Spinal cord (tissue), 10 donors: ENCODE data around the gene GALR2. TPM values are rescaled to one million over a fixed set of nuclear protein-coding genes. Genes with fewer than 3 reads are reported as not detected.

ENCODE experiments used
- DNase-seq, 6 donors: peaks; one replicate each; pipeline versions ENCODE4 v3.0.0 to v3.0.0-alpha.2; 2013 to 2015; ENCODE audit warnings: low spot score in 6 of 6, low read depth in 4 of 6
- H3K27ac ChIP-seq: one replicate; pipeline ENCODE4 v1.5.1; 2013; ENCODE audit warnings: low read depth, low read length, control low read depth
- H3K27me3 ChIP-seq: one replicate; pipeline ENCODE4 v1.6.1; 2013; ENCODE audit warnings: low read length; ENCODE audit not compliant: control insufficient read depth, insufficient read depth
- H3K36me3 ChIP-seq: one replicate; pipeline ENCODE4 v1.6.1; 2013; ENCODE audit warnings: low read length; ENCODE audit not compliant: control insufficient read depth, insufficient read depth
- H3K4me1 ChIP-seq: one replicate; pipeline ENCODE4 v1.6.1; 2013; ENCODE audit warnings: low read length; ENCODE audit not compliant: control insufficient read depth, insufficient read depth
- H3K4me3 ChIP-seq: one replicate; pipeline ENCODE4 v1.5.1; 2013; ENCODE audit warnings: low read depth, low read length, control low read depth
- H3K9me3 ChIP-seq: one replicate; pipeline ENCODE4 v1.6.1; 2013; ENCODE audit warnings: low read length; ENCODE audit not compliant: control insufficient read depth, insufficient read depth
- WGBS: methylation state at CpG from one replicate; pipeline ENCODE4 v1.1.5; 2013; ENCODE audit warnings: missing lambda C conversion rate; ENCODE audit not compliant: insufficient coverage; 5-methylcytosine and 5-hydroxymethylcytosine counted together
- long read RNA-seq, 4 donors: transcript quantifications; one replicate each; lab custom pipeline, GENCODE V29; 2026
- polyA plus RNA-seq, 2 donors: library from polyadenylated mRNA; unstranded; fragments of 120-200 nt; gene quantifications; one replicate each; pipeline ENCODE4 v1.2.1, GENCODE V29; 2013; ENCODE audit not compliant: insufficient read length in 2 of 2
- total RNA-seq, 2 donors: library from RNA; depleted of rRNA in 1 of 2; stranded (reverse); fragments of 120-200 nt in 1 of 2; fragments of >200 nt in 1 of 2; gene quantifications; one replicate each; pipeline versions ENCODE4 v1.2.3 to v1.2.4, GENCODE V29; 2013 to 2014
- donor health status: healthy.

Gene GALR2
- total RNA-seq (not detected), polyA plus RNA-seq (under 1 TPM; 0.47 to 0.74 TPM)
- long read RNA-seq, donor 1, result 0 reads
- long read RNA-seq, donor 2, result 0 reads
- long read RNA-seq, donor 3, result 0 reads
- long read RNA-seq, donor 4, result 0 reads

- Histone ChIP-seq H3K4me1 (peaks cover 46% of the 10 kb centered on the region), H3K27ac (no peak within 1 kb of the TSS), H3K36me3 (peaks cover 1% of the 10 kb centered on the region), H3K4me3 (no peak within 1 kb of the TSS), H3K27me3 (peaks cover 62% of the 10 kb centered on the region), H3K9me3 (no peaks in the 10 kb centered on the region)
- WGBS, result 2% methylated on average over 92 of the region's 92 CpGs
- DNase-seq, result no peak
Observed at GRCh38 chr17:76074390-76075363, at the start of gene GALR2. Gene GALR2, plus strand, starts transcription at chr17:76074781. Its CDS starts 103 bp downstream, at chr17:76074884.

GRCh38 chr17:76025294-76025693 lies 49.3 kb upstream of the GALR2 start:
- peaks cover 8% of the 10 kb centered on the region for H3K4me1 ChIP-seq
- H3K27ac ChIP-seq, result no peak overlapping the region
- H3K27me3 ChIP-seq, result no peaks in the 10 kb centered on the region
- no peak overlapping the region for H3K4me3 ChIP-seq
- H3K36me3 ChIP-seq, result no peaks in the 10 kb centered on the region
- 91% methylated on average over 12 of the region's 12 CpGs for WGBS
- no peak for DNase-seq
- no peaks in the 10 kb centered on the region for H3K9me3 ChIP-seq

DNA sequence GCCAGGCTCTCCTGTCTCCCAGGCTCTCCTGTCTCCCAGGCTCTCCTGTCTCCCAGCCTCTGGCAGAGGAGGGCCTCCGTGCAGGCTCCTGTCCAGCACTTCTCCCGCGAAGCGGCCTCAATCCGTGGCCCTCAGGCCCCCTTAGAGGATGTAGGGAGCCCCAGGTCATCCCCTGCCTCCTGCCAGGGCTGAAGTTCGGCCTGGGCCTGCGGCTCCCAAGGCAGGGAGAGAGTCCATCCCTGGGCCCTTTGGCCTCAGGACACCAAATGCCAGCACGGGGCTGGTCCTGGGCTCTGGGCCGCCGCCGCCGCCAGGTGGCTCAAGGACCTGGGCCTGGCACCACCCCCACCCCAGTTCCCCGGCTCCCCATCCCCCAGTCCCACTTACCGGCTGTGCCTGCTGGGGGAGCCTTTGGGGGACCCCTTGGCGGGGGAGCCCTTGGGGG lies 47.8 kb upstream of the GALR2 start:
- no peaks in the 10 kb centered on the region for H3K36me3 ChIP-seq
- no peak for DNase-seq
- H3K4me3 ChIP-seq, result no peak overlapping the region
- no peak overlapping the region for H3K27ac ChIP-seq
- WGBS, result 74% methylated on average over 13 of the region's 15 CpGs
- no peaks in the 10 kb centered on the region for H3K27me3 ChIP-seq
- no peaks in the 10 kb centered on the region for H3K9me3 ChIP-seq
- peaks cover 8% of the 10 kb centered on the region for H3K4me1 ChIP-seq

GRCh38 chr17:76027159-76027839 lies 47.3 kb upstream of the GALR2 start, which contains the start of gene EVPL:
Gene EVPL, minus strand, starts transcription at chr17:76027306. Its CDS starts 108 bp downstream, at chr17:76027198.
- Histone ChIP-seq H3K27me3 (no peaks in the 10 kb centered on the region), H3K36me3 (no peaks in the 10 kb centered on the region), H3K4me1 (peaks cover 11% of the 10 kb centered on the region), H3K27ac (no peak within 1 kb of the TSS), H3K9me3 (no peaks in the 10 kb centered on the region), H3K4me3 (no peak within 1 kb of the TSS)
- WGBS, result 76% methylated on average over 17 of the region's 24 CpGs
- no peak for DNase-seq

GRCh38 chr17:76032073-76032779 lies 42.4 kb upstream of the GALR2 start:
- DNase-seq, result peak in 2 of 6 donors; percentile 49 to 60
- no peak overlapping the region for H3K27ac ChIP-seq
- no peaks in the 10 kb centered on the region for H3K27me3 ChIP-seq
- H3K9me3 ChIP-seq, result no peaks in the 10 kb centered on the region
- no peak overlapping the region for H3K4me3 ChIP-seq
- H3K4me1 ChIP-seq, result peaks cover 24% of the 10 kb centered on the region
- 39% methylated on average over 14 of the region's 20 CpGs for WGBS
- H3K36me3 ChIP-seq, result peaks cover 7% of the 10 kb centered on the region

- Histone ChIP-seq H3K4me1 (peaks cover 24% of the 10 kb centered on the region), H3K4me3 (no peak overlapping the region), H3K27ac (no peak overlapping the region), H3K9me3 (no peaks in the 10 kb centered on the region), H3K36me3 (peaks cover 9% of the 10 kb centered on the region), H3K27me3 (no peaks in the 10 kb centered on the region)
- 52% methylated on average over 3 of the region's 5 CpGs for WGBS
- no peak for DNase-seq
Observed at GRCh38 chr17:76032780-76033108, 41.8 kb upstream of the GALR2 start.

- Histone ChIP-seq H3K4me3 (no peak overlapping the region), H3K27ac (no peak overlapping the region), H3K9me3 (no peaks in the 10 kb centered on the region), H3K27me3 (no peaks in the 10 kb centered on the region), H3K36me3 (peaks cover 9% of the 10 kb centered on the region), H3K4me1 (peaks cover 24% of the 10 kb centered on the region)
- DNase-seq, result no peak
- WGBS, result 84% methylated on average over 6 of the region's 6 CpGs
Observed at GRCh38 chr17:76033139-76033538, 41.4 kb upstream of the GALR2 start.

- H3K4me1 ChIP-seq, result peaks cover 19% of the 10 kb centered on the region
- no peak overlapping the region for H3K27ac ChIP-seq
- WGBS, result 79% methylated on average over 8 of the region's 13 CpGs
- H3K4me3 ChIP-seq, result no peak overlapping the region
- DNase-seq, result peak in 1 of 6 donors; percentile 62
- H3K9me3 ChIP-seq, result no peaks in the 10 kb centered on the region
- H3K27me3 ChIP-seq, result no peaks in the 10 kb centered on the region
- peaks cover 21% of the 10 kb centered on the region for H3K36me3 ChIP-seq
Observed at GRCh38 chr17:76034428-76035350, 39.9 kb upstream of the GALR2 start.
